ENCODE data around the gene RARA. TPM values are rescaled to one million over a fixed set of nuclear protein-coding genes. Genes with fewer than 3 reads are reported as not detected.

Gene RARA
- total and polyA plus RNA-seq, 2 donors (not counting 1 experiment from before 2014, with no cell fraction given): 7.0 to 7.8 TPM

- peaks cover 12% of the 10 kb centered on the region for H3K36me3 ChIP-seq (ENCODE audit: control insufficient read depth, insufficient read depth, low read length)
- TF ChIP-seq EZH2 (IDR thresholded peaks at IDR 0.05; ENCODE audit: low read length, missing control alignments) (no peak), CTCF (conservative IDR thresholded peaks at IDR 0.05 in 1 of 2, IDR thresholded peaks at IDR 0.05 in 1 of 2; ENCODE audit: low read depth in 1 of 2, low read length in 2 of 2) (no peak)
- peak overlapping the region; percentile 92 for H3K4me2 ChIP-seq (ENCODE audit: extremely low read depth, insufficient read depth, low read length)
- H3K4me1 ChIP-seq (ENCODE audit: control insufficient read depth, extremely low read depth, insufficient read depth, low read length): peaks cover 57% of the 10 kb centered on the region
- peak overlapping the region; percentile 51 for H3K9ac ChIP-seq (ENCODE audit: insufficient read depth, low read length)
- no peaks in the 10 kb centered on the region for H3K9me3 ChIP-seq (ENCODE audit: control insufficient read depth, insufficient read depth, low read depth, low read length)
- H3K4me3 ChIP-seq (replicated peaks in 1 of 4; ENCODE audit: control extremely low read depth in 1 of 4, insufficient read depth in 1 of 4, low read depth in 3 of 4, low read length in 4 of 4): peak overlapping the region in 3 of 4 experiments; percentile 31 to 82 (median 49)
- DNase-seq (ENCODE audit: low read depth in 2 of 2): peak in 1 of 2 donors; percentile 54
- peaks cover 32% of the 10 kb centered on the region for H3K79me2 ChIP-seq (ENCODE audit: control insufficient read depth, insufficient read depth, low read length)
- no peak overlapping the region for H2AFZ ChIP-seq (ENCODE audit: low read length)
- no peaks in the 10 kb centered on the region for H4K20me1 ChIP-seq (ENCODE audit: control insufficient read depth, extremely low read depth, insufficient read depth, low read length)
- H3K27me3 ChIP-seq (ENCODE audit: control insufficient read depth, insufficient read depth, low read length): no peaks in the 10 kb centered on the region
- H3K27ac ChIP-seq (ENCODE audit: insufficient read depth, low read length): peak overlapping the region; percentile 45
Observed at GRCh38 chr17:40345994-40346764, 37.2 kb downstream of the RARA start.

- H2AFZ ChIP-seq (ENCODE audit: low read length): no peak overlapping the region
- no peaks in the 10 kb centered on the region for H3K9me3 ChIP-seq (ENCODE audit: control insufficient read depth, insufficient read depth, low read depth, low read length)
- H3K27me3 ChIP-seq (ENCODE audit: control insufficient read depth, insufficient read depth, low read length): no peaks in the 10 kb centered on the region
- no peak overlapping the region for H3K27ac ChIP-seq (ENCODE audit: insufficient read depth, low read length)
- peaks cover 12% of the 10 kb centered on the region for H3K36me3 ChIP-seq (ENCODE audit: control insufficient read depth, insufficient read depth, low read length)
- H3K4me1 ChIP-seq (ENCODE audit: control insufficient read depth, extremely low read depth, insufficient read depth, low read length): peaks cover 57% of the 10 kb centered on the region
- no peak overlapping the region for H3K9ac ChIP-seq (ENCODE audit: insufficient read depth, low read length)
- TF ChIP-seq CTCF (conservative IDR thresholded peaks at IDR 0.05 in 1 of 2, IDR thresholded peaks at IDR 0.05 in 1 of 2; ENCODE audit: low read depth in 1 of 2, low read length in 2 of 2) (no peak), EZH2 (IDR thresholded peaks at IDR 0.05; ENCODE audit: low read length, missing control alignments) (no peak)
- H3K79me2 ChIP-seq (ENCODE audit: control insufficient read depth, insufficient read depth, low read length): peaks cover 32% of the 10 kb centered on the region
- DNase-seq (ENCODE audit: low read depth in 2 of 2): no peak
- peak overlapping the region in 1 of 4 experiments; percentile 20 for H3K4me3 ChIP-seq (replicated peaks in 1 of 4; ENCODE audit: control extremely low read depth in 1 of 4, insufficient read depth in 1 of 4, low read depth in 3 of 4, low read length in 4 of 4)
- H3K4me2 ChIP-seq (ENCODE audit: extremely low read depth, insufficient read depth, low read length): no peak overlapping the region
- no peaks in the 10 kb centered on the region for H4K20me1 ChIP-seq (ENCODE audit: control insufficient read depth, extremely low read depth, insufficient read depth, low read length)
Observed at GRCh38 chr17:40346765-40347158, 37.8 kb downstream of the RARA start.

DNA sequence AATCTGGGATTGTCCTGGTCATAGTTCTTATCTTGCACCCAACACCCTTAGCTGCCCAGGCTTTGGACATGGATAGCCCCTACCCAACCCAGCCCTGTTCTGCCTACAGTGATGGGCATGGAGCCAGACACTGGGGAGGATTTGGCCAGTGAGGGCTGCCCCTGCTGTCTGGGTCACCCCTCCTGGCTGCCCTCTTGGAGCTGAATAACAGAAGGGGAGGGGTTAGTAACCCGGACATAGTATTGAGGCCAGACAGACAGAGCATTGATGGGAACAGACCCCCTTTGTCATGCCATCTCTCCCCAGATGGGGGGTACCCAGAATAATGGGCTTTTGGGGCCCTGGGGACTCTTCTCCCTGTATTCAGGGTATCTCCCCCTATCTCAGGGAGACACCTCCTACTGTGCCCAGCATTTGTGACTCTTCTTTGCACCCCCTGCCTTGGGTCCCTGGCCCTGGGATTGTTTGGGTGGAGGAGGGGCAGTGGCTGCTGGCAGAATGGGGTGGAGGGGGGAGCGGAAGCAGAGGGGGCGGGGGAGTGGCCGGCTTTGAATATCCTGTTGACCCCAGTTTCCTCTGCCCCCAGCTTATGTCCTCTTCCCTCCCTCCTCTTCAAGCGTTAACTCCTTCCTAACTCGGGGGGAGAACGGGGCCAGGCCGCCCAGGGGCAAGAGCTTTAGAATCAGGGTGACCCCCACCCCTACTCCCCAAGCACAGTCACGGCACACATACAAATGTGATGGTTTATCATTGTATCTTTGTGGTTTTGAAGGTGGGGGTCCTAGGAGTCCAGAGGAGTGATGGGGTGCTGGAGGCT is 38.5 kb downstream of the RARA start:
- Histone ChIP-seq H3K4me3 (replicated peaks in 1 of 4; ENCODE audit: control extremely low read depth in 1 of 4, insufficient read depth in 1 of 4, low read depth in 3 of 4, low read length in 4 of 4) (no peak overlapping the region), H3K27me3 (ENCODE audit: control insufficient read depth, insufficient read depth, low read length) (no peaks in the 10 kb centered on the region)

More for the DNA sequence above, 38.5 kb downstream of the RARA start:
- TF ChIP-seq CTCF (conservative IDR thresholded peaks at IDR 0.05 in 1 of 2, IDR thresholded peaks at IDR 0.05 in 1 of 2; ENCODE audit: low read depth in 1 of 2, low read length in 2 of 2) (no peak), EZH2 (IDR thresholded peaks at IDR 0.05; ENCODE audit: low read length, missing control alignments) (no peak)
- H3K27ac ChIP-seq (ENCODE audit: insufficient read depth, low read length): no peak overlapping the region
- no peak overlapping the region for H2AFZ ChIP-seq (ENCODE audit: low read length)
- peaks cover 32% of the 10 kb centered on the region for H3K79me2 ChIP-seq (ENCODE audit: control insufficient read depth, insufficient read depth, low read length)
- no peaks in the 10 kb centered on the region for H3K9me3 ChIP-seq (ENCODE audit: control insufficient read depth, insufficient read depth, low read depth, low read length)
- peaks cover 57% of the 10 kb centered on the region for H3K4me1 ChIP-seq (ENCODE audit: control insufficient read depth, extremely low read depth, insufficient read depth, low read length)
- no peaks in the 10 kb centered on the region for H4K20me1 ChIP-seq (ENCODE audit: control insufficient read depth, extremely low read depth, insufficient read depth, low read length)
- peaks cover 17% of the 10 kb centered on the region for H3K36me3 ChIP-seq (ENCODE audit: control insufficient read depth, insufficient read depth, low read length)
- no peak for DNase-seq (ENCODE audit: low read depth in 2 of 2)
- no peak overlapping the region for H3K9ac ChIP-seq (ENCODE audit: insufficient read depth, low read length)
- peak overlapping the region; percentile 29 for H3K4me2 ChIP-seq (ENCODE audit: extremely low read depth, insufficient read depth, low read length)

All from fibroblast of lung (primary cell).